Raji (cell line): ENCODE results near the gene KCNJ15.

Source experiments
- POLR2A ChIP-seq: IDR thresholded peaks from 2 replicates; pipeline ENCODE4 v1.6.1; 2011; ENCODE audit warnings: low read depth, low read length, control low read depth; ENCODE audit not compliant: insufficient read depth

KCNJ15 gene

DNA sequence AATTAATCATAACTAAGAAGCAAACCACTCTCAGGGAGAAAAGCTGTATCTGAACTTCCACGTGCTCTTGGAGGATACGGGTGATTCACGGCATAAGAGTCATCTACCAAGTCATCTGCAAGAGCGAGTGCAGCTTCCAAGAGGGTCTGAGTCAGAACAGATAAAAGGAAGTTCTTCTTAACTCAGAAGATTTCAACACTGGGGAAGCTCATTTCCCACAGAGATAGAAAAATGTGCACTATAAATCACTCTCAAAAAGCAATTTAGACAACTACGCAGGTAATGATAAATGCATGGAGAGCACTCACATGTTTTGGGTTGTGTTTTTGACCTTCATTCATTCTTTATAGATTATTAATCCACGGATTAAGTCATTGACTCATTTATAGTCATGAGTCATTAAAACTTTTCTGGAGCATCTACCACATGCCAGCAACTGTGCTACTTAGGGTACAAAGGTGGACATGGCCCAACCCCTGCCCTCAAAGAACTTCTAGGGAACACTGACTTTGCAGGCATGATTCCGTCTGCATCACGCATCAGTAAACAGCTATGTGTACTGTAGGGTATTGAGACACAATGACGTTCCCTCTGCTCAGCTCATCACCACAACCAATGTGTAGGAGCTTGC lies 20.8 kb downstream of the KCNJ15 start:
- TF ChIP-seq POLR2A = no peak

DNA sequence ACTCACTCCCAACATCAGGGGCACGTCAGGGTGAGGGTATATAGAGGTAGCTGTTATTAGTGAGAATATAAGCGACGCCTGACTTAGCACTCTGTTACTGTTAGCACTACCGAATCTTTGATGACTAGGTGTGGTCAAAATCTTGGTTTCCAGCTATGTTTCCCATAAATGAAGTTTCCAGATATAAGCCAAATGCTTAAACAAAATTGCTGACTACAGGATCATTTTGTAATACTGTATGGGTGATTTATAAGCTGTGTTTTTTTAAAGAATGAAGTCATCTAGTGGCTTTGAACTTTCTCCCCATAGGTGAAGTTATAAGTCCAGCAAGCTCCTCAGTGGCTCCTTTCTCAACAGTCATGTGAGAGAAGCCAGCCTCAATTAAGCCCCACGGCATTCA lies 23.7 kb downstream of the KCNJ15 start:
- TF ChIP-seq POLR2A = no peak

- no peak for TF ChIP-seq POLR2A
Measured at GRCh38 chr21:38280867-38281266, 24.1 kb downstream of the KCNJ15 start.

DNA sequence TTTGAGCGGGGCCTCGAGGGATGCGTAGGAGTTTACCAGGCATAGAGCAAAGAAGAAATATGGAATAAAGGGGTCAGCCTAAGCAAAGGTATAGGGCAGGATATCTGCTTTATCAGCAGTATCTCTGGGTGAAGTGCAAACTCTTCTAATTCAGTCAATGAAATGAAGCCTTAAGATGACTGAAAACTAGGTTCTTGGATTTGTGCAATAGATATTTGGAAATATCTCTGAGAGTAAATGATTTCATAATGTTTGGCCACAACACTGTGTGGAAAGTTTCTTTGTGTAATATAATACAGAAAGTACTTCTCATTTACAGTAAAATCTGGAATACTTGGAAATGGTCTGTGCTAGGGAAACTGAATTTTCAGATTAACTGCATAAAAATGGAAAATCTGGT lies 26.1 kb downstream of the KCNJ15 start:
- TF ChIP-seq POLR2A = no peak

GRCh38 chr21:38284216-38284615 lies 27.4 kb downstream of the KCNJ15 start:
- no peak for TF ChIP-seq POLR2A

- no peak for TF ChIP-seq POLR2A
Measured at GRCh38 chr21:38286739-38287471, 30.1 kb downstream of the KCNJ15 start.

- TF ChIP-seq POLR2A = no peak
Measured at GRCh38 chr21:38287476-38287875, 30.7 kb downstream of the KCNJ15 start.

- no peak for TF ChIP-seq POLR2A
Measured at GRCh38 chr21:38289705-38290485, 33.1 kb downstream of the KCNJ15 start.

DNA sequence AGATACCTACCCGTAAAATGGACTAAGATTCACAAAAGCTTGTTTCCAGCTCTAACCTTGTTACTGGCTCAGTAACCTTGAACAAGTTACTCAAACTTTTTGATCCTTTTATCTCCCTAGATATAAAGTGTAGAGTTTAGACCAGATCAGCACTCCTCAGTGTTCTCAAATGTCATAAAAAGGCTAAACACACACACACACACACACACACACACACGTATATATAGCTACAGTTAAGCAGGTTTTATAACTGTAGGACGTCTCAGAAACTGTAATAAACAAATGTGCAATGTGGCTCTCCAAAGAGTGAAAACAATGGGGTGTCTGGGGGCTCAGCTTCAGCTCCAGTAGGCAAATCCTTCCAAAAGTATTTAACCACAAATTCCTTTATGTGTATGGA lies 34.0 kb downstream of the KCNJ15 start:
- no peak for TF ChIP-seq POLR2A

DNA sequence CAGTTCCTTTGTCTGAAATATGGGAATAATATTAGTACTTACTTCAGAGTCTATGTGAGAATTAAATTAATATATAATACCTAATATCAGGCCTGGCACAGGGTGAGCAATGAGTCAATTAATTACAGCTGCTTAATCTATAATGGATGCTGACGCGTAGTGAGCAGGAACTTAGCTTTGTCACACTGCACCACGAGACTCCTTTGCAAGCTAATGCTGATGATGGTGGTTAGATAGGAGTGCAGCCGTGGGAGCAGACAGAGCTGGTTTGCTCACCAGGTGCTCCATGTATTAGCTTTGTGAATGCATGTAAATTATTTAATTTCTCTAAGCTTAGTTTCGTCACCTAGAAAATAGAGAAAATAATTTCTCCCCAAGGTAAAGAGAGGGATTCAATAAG lies 35.1 kb downstream of the KCNJ15 start:
- no peak for TF ChIP-seq POLR2A

- TF ChIP-seq POLR2A = no peak
Measured at GRCh38 chr21:38293113-38293512, 36.3 kb downstream of the KCNJ15 start.

- no peak for TF ChIP-seq POLR2A
Measured at GRCh38 chr21:38293765-38294164, 37.0 kb downstream of the KCNJ15 start.

GRCh38 chr21:38294609-38295008 lies 37.8 kb downstream of the KCNJ15 start:
- no peak for TF ChIP-seq POLR2A

- no peak for TF ChIP-seq POLR2A
Measured at GRCh38 chr21:38295997-38296764, 39.4 kb downstream of the KCNJ15 start.

DNA sequence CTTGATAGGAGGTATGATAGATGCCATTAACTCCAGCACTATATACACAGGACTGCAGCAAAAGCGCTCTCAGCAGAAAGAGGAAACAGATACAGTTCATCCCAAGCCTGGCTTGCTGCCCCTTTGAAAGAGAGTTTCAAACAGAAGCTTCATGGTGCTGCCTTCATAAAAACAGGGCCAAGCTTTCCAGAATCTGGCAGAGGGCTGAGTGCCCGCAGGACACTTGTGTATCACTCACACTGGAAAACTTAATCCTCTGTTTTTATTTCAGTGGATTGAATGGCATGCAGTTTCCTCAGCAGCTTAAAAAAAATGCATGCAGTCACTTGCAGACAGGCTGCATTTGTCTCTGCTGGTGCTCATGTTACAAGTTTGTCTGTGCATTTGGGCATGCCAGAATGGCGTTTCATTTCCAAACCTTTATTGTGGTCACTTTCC lies 40.4 kb downstream of the KCNJ15 start:
- no peak for TF ChIP-seq POLR2A
